HL-60/S4 treated with phorbol 12-myristate 13-acetate at 8.2 ng/mL for 4 days and 3 days (cell line): ENCODE results near the gene RUNX1.

Experiments used
- in situ Hi-C: fragments of 300-500 bp; cut with MboI; formaldehyde crosslinking; loops from 2 replicates; pipeline ENCODE4 v1.15.0; 2022; ENCODE audit warnings: low sequenced_read_pairs

RUNX1 gene

GRCh38 chr21:34771512-34772028 lies 277.5 kb downstream of the RUNX1 start:
- in situ Hi-C loops = no loop called here

- in situ Hi-C loops = no loop called here
These were observed 278.5 kb downstream of the RUNX1 start for GRCh38 chr21:34770576-34770975.

DNA sequence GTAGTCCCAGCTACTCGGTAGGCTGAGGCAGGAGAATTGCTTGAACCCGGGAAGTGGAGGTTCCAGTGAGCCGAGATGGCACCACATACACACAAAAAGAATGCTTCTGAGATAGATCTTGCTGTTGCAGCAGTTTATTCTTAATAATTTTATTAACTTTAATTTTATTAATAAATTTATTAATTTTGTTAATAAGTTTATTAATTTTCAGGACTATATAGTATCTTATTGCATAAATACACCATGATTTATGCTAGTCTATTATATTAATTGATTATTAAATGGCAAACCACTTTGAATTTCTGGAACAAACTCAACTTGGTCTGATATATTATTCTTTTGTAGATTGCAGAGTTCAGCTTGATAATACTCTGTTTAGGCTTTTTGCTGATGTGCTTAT lies 280.8 kb downstream of the RUNX1 start:
- in situ Hi-C loops = no loop called here

- in situ Hi-C loops = no loop called here
These were observed 282.2 kb downstream of the RUNX1 start for GRCh38 chr21:34766862-34767261.

DNA sequence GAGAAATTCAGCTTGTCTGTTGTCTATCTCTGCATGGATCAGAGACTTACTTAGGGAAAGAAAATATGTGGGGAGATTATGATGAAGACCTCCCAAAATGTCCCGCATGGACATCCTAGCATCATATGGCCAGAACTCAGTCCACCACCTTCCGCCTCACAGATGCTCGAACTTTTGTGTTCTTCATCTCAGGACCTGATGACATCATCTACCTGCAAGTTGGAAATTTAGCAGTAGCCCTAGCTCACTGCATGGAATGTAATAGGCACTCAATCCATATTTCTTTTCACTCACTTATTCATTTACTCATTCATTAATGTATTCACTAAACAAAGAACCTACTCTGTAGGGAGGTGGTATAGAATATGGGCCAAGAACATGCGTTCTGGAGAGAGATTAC lies 283.5 kb downstream of the RUNX1 start:
- in situ Hi-C loops = no loop called here

- in situ Hi-C loops = no loop called here
These were observed 284.3 kb downstream of the RUNX1 start for GRCh38 chr21:34764715-34765284.

GRCh38 chr21:34762786-34763185 lies 286.3 kb downstream of the RUNX1 start:
- in situ Hi-C loops = no loop called here

- in situ Hi-C loops = no loop called here
These were observed 287.3 kb downstream of the RUNX1 start for GRCh38 chr21:34761758-34762330.

GRCh38 chr21:34754690-34755647 lies 294.1 kb downstream of the RUNX1 start:
- in situ Hi-C loops = no loop called here

- in situ Hi-C loops = loop anchor here (25.0 kb wide), 1 partner anchor 1088 kb away; no protein-coding TSS in a partner anchor
These were observed 300.2 kb downstream of the RUNX1 start for GRCh38 chr21:34748862-34749261.

GRCh38 chr21:34745557-34746255 lies 303.4 kb downstream of the RUNX1 start:
- in situ Hi-C loops = loop anchor here (25.0 kb wide), 1 partner anchor 1092 kb away; no protein-coding TSS in a partner anchor

DNA sequence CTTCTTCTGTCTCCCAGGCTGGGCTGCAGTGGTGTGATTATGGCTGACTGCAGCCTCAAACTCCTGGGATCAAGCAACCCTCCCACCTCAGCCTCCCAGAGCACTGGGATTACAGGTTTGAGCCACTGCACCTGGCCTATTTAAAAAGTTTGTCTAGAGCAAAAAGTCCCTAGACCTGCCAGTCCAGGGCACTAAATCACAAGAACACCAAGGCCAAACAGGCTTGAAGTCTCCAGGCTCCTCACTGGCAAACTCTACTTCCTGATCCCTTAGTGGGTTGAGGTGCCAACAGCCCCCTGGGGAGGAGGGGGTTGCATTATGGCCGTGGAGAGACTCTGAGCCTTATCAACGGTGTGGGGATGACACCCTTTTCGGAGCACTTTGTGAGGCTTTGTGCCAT lies 304.3 kb downstream of the RUNX1 start:
- in situ Hi-C loops = loop anchor here (25.0 kb wide), 1 partner anchor 1092 kb away; no protein-coding TSS in a partner anchor

GRCh38 chr21:34743831-34744230 lies 305.3 kb downstream of the RUNX1 start:
- in situ Hi-C loops = loop anchor here (25.0 kb wide), 1 partner anchor 1093 kb away; no protein-coding TSS in a partner anchor

- in situ Hi-C loops = loop anchor here (25.0 kb wide), 1 partner anchor 1094 kb away; no protein-coding TSS in a partner anchor
These were observed 305.8 kb downstream of the RUNX1 start for GRCh38 chr21:34743285-34743684.

GRCh38 chr21:34740198-34740597 lies 308.9 kb downstream of the RUNX1 start:
- in situ Hi-C loops = loop anchor here (25.0 kb wide), 1 partner anchor 1097 kb away; no protein-coding TSS in a partner anchor
